Activated CD8-positive, alpha-beta memory T cell treated with anti-CD3 and anti-CD28 coated beads, Interleukin-2, amount 50 U/mL, for 1 hour (primary cell): ENCODE data around the gene SGIP1.
A peak's percentile ranks its signal among the peaks of the same experiment; 100 is the strongest.
"Not testable (repeated sequence)": the region's sequence is repeated elsewhere in the genome, so short reads cannot be mapped to it uniquely, and the experiment has no call there.

Experiments used
- DNase-seq: peaks from one replicate; pipeline ENCODE4 v3.0.0-alpha.2; 2020; ENCODE audit errors: extremely low read depth

Gene SGIP1

GRCh38 chr1:66769512-66770229 is 235.7 kb downstream of the SGIP1 start:
- no peak for DNase-seq

- no peak for DNase-seq
Measured at GRCh38 chr1:66770240-66770639, 236.3 kb downstream of the SGIP1 start.

GRCh38 chr1:66770694-66771093 is 236.7 kb downstream of the SGIP1 start:
- DNase-seq: no peak

GRCh38 chr1:66773227-66773626 is 239.3 kb downstream of the SGIP1 start:
- no peak for DNase-seq

GRCh38 chr1:66774438-66774837 is 240.5 kb downstream of the SGIP1 start:
- DNase-seq: no peak

GRCh38 chr1:66775646-66776045 is 241.7 kb downstream of the SGIP1 start:
- no peak for DNase-seq

GRCh38 chr1:66777831-66778230 is 243.9 kb downstream of the SGIP1 start:
- no peak for DNase-seq

- DNase-seq: no peak
Measured at GRCh38 chr1:66778266-66778665, 244.3 kb downstream of the SGIP1 start.

- DNase-seq: no peak
Measured at GRCh38 chr1:66778969-66779368, 245.0 kb downstream of the SGIP1 start.

- no peak for DNase-seq
Measured at GRCh38 chr1:66779475-66780078, 245.6 kb downstream of the SGIP1 start.

- not testable (repeated sequence) for DNase-seq
Measured at GRCh38 chr1:66785800-66786199, 251.8 kb downstream of the SGIP1 start.

- no peak for DNase-seq
Measured at GRCh38 chr1:66787641-66788040, 253.7 kb downstream of the SGIP1 start.

- DNase-seq: peak; percentile 3
Measured at GRCh38 chr1:66788231-66788939, 254.4 kb downstream of the SGIP1 start.

GRCh38 chr1:66791621-66792610 is 258.0 kb downstream of the SGIP1 start:
- no peak for DNase-seq

- DNase-seq: not testable (repeated sequence)
Measured at GRCh38 chr1:66795839-66796238, 261.9 kb downstream of the SGIP1 start.
